ENCODE data around the gene NAT16.
"Not testable (repeated sequence)": the region's sequence is repeated elsewhere in the genome, so short reads cannot be mapped to it uniquely, and the experiment has no call there.

The NAT16 gene

DNA sequence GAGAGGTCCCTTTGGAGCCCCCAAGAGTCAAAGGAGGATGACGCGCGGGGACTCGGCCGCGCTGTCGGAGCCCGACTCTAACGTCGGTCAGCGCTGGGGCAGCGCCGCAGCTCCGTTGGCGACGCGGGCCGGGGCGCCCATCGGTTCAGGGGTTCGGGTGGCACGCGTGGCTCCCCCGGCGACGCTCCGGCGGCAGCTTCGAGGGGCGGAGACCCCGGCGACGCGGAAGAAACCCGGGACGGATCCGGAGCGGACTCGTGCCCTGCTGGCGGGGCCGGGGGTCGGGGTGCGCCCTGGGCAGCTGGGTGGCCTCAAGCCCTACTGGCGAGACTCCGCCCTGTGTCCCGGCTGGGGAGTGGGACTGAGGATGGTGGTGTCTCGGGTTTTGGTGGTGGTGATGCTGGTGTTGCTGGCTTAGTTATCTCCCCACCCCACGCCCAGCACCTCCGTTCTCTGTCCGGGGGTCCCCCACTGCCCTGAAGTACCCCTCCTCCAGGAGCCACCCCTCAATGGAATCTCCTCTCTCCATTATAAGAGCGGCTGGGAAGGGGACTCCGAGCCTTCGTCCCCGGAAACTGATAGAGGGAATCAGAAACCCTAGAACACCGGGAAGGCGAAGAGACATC, at the start of gene NAT16:
NAT16 (minus strand) TSS at position 164 of the 626 bp plus-strand sequence. CDS start 5,486 bp downstream, outside the sequence.
- DNase-seq = no peak

DNA sequence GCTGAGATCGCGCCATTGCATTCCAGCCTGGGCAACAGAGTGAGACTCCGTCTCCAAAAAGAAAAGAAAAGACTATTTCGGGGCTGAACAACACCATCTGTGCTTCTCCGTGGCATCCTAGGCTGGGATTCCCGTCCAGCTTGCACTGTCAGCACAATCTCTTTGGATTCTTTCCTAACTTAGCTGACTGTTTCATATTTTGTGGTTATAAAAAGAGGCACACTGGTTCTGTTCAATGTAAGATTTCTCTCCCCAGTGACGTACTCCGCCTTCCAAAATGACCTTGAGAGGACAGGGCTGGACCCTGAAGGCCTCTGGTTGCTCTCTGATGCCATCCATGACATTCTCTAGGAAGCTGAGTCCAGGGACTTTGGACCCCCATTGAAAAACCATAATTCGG, 46.6 kb upstream of the NAT16 start:
- no peak for DNase-seq

DNA sequence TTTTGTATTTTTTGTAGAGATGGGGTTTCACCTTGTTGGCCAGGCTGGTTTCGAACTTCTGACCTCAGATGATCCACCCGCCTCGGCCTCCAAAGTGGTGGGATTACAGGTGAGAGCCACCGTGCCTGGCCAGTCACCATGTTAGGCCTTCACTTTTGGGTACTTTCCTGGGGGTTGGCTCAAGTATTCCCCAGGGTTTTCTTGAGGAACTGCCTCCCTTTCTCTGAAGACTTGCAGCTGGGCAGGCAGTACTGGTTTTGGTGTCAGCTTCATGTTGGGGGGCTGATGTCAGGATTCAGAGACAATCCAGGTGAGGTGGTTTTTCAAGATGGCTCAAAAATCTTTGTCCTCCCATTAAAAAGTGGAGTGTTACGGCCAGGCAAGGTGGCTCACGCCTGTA, 45.6 kb upstream of the NAT16 start:
- no peak for DNase-seq

DNA sequence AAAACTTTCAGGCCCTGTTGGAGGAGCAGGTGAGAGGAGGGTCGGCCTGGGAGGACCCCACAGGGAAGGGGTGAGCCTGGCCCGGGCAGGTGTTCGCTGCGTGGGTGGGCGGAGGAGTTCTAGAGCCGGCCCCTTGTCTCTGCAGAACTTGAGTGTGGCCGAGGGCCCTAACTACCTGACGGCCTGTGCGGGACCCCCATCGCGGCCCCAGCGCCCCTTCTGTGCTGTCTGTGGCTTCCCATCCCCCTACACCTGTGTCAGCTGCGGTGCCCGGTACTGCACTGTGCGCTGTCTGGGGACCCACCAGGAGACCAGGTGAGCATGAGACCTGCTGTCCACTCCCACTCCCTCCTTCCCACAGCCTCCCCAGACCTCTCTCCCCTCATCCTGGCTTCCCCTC, 43.4 kb upstream of the NAT16 start:
- DNase-seq = no peak

DNA sequence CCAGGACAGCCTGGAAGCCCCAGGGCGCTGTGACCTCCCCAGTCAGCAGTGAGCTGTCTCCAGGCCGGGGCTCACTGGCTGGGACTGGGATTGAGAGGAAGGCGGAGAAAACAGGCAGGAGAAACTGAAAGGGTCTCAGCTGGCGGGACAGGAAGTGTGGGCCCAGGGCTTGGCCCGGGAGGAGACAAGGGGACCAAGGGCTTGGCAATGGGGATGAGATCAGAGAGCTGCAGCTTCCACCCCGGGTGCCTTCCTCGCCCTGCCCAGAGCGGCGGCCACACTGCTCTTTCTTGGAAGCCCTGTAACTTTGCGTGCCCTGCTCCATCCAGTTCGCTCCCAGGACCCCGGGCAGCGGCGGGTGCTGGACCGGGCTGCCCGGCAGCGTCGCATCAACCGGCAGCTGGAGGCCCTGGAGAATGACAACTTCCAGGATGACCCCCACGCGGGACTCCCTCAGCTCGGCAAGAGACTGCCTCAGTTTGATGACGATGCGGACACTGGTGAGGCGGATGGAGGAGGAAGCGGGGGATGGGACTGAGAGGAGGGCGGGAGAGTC, 42.3 kb upstream of the NAT16 start:
- no peak for DNase-seq

DNA sequence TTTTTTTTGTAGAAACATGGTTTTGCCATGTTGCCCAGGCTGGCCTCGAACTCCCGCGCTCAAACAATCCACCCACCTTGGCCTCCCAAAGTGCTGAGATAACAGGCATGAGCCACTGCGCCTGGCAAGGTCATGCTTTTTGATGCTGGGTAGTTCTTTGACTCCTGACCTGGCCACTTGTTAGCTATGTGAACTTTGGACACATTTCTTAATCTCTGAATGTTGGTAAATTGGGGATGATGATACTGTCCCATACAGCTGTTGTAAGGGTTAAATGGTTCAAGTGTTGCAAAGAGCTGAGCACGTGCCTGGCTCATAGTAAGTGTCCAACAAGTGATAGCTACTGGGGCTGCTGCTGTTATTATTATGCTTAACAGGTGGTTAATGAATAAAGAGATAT, 40.2 kb upstream of the NAT16 start:
- no peak for DNase-seq

DNA sequence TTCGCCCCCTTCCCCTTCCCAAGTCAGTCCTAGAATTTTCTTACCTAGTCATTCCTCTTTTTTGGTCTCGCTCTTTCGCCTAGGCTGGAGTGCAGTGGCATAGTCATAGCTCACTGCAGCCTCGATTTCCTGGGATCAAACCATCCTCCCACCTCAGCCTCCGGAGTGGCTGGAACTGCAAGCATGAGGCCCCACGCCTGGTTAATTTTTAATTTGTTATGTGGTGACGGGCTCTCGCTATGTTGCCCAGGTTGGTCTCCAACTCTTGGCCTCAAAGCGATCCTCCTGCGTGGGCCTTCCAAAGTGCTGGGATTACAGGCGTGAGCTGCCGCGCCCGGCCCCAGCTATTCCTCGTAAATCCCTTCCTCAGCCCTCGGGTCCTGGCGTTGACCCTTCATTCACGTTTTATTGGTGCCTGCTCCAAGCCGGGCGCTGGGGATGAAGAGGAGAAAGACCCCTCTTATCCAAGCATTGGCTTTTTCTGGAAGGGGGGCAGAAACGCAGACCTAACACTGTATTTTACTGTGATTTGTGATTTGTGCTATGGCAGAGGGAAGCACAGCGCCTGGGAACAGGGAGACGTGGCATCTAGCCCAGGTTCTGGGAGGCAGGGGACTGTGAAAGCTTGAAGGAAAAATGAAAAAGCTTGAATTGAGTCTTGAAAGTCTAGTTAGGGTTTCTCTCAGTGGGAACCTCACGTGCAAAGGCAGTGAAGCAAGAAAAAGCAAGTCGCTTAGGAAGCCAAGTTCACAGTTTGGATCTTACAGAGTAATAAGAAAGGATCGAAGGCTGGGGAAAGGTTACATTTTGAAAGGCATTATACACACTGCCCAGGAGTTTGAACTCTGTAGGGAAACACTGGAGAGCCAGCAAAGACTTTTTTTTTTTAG, 38.4 kb upstream of the NAT16 start:
- DNase-seq = peak; percentile 69

DNA sequence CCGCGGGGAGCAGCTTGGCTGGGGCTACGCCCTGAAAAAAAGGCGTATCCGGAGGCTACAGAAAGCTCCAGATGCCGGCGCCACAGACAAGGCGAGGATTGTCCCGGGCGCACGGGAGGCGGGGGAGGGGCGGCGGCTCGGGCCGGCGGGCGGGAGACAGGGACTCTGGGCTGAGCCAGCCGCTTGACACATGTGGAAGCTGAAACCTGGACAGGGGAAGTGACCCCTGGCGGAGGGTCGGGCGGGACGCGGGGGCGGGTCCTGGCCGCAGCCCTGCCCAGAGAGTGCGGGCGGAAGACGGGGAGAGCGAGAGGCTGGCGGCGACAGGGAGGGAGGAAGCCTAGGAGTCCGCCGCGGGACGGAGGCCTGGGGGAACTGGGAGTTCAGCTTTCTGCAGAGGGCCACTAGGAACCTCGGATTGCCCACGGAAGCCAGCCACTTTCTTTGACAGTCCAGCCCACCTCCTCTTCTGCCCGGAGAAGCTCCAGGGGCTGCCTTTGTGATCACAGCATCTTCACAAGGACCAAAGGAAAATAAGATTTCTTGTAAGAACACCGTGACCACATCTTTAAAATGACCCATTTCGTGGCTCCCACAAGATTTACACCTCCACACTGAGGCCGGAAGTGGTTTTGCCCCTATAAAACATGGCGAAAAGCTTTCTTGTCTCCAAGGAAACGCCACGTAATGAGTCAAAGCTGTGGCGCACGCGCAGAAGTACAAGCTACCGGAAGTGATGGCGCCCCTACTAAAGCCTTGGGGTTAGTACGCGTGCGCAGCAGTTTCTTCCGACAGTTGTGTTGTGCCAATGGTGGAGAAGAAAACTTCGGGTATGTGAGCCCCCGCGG, 37.5 kb upstream of the NAT16 start, which contains the start of the genes PLOD3 and ZNHIT1:
PLOD3 (minus strand) TSS at position 194 of the 848 bp plus-strand sequence. CDS start 307 bp downstream, outside the sequence.
ZNHIT1 (plus strand) TSS at position 778 of the 848 bp plus-strand sequence; CDS start at position 809, 31 bp downstream.
- DNase-seq = peak; percentile 95

DNA sequence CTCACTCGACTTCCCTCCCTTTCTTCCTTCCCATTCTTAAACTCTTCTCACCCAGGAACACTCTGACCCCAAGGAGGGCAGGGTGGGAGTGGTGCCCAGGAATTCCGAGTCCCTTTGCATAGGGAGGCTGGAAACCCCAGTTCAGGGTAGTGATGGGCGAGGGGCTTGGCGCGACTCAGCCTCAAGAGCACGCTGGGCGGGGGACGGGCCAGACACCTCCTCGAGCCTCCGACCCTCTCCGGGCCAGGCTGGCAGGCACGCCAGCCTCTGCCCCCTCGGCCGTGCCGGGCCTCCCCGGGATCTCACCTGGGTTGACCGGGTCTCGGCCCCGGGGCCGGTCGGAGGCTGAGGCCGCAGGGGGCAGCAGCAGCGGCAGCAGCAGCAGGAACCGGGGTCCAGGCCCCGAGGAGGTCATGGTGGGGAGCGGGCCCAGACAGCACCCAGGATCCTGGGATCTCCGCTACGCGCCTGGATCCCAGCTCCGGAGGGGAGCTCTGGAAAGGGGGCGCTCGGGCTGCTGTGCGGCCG, 36.8 kb upstream of the NAT16 start:
- DNase-seq = no peak

DNA sequence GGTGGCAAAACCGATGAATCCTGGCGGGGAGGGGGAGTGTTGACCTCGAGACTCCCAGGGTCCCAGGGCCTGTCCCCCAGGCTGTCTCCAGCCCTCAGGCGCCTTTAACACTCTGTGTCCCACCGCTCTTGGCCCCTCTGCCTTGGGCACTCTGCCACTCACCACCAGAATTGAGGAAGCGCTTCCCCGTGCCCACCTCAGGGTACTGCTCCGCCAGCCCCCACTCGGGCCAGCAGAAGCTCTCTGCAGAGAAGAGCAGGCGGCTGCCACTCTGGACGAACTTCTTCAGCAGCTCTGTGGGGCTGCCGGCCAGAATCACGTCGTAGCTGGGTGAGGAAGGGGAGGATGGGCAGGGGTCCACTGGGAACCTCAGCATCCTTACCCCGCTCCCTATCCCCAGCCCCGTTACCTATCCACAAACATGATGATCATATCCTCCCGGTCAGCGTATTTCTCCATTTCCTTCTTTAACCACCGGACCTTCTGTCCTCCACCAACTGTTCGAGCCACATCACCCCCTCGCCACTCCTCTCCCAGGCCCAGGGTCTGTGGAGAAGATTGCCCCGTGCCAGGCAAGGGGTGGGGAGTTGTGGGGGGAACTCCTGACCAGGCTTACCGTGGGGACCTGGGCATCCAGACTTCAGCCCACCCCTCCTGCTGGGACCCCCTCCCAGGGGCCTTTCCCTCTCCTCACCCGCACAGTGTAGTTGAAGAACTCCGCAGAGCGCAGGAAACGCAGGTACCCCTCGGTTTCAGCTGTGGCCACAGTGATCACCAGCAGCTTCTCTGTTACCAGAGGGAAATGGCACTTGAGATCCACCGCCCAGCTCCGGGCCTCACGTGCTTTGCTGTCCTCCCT, 36.1 kb upstream of the NAT16 start:
- no peak for DNase-seq

DNA sequence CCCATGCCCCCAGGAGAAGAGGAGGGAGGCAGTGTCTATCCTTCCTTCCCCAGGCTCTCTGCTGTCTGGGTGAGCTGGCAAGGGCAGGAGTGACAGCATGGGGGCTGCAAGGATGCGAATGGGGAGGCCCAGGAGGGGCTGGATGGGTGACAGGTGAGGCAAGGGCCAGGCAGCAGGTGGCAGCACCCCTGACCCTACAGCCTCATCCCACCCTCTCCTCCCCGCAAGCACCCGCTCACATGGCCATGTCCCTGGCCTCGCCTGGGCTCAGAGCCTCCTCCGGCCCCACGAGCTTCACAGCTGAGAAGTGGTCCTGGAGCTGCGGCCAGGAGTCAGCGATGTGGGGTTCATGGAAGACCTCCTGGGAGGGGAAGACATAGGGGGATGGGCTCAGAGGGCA, 31.9 kb upstream of the NAT16 start:
- DNase-seq = no peak

DNA sequence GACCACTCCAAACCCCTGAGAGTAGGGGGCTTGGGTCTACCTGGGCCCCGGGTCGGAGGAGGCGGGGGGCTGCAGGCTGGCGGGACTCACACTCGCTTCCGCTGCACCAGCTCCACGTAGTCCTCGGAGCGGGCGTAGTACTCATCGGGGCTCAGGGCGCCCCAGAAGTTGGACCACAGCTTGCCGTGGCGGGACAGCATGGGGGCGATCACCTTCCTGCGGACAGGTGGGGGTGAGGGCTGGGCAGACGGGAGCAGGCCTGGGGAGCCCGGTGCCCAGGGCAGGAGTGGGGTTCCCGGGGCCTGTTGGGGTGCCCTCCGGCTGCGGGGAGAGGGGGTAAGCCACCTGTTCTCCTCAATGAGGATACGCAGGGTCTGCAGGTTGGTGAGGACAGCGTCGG, 31.4 kb upstream of the NAT16 start:
- no peak for DNase-seq

DNA sequence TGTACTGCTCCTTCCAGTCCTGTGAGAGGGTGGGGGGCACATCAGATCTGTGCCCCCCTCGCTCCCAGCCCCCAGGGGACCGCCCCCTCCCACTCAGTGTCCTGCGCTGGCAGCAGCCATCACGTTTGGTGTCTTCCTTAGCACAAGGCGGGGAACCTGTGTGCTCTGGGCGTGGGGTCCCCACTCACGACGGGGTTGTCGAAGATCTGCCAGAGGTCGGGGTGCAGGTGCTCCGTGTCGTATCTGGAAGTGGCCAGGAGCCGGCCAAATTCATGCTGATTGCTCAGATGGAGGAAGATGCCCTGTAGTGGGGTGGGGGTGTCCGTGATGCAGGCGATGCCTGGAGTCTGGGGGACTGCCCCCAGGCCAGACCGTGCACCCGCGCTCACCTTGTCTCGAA, 30.1 kb upstream of the NAT16 start:
- DNase-seq = no peak

DNA sequence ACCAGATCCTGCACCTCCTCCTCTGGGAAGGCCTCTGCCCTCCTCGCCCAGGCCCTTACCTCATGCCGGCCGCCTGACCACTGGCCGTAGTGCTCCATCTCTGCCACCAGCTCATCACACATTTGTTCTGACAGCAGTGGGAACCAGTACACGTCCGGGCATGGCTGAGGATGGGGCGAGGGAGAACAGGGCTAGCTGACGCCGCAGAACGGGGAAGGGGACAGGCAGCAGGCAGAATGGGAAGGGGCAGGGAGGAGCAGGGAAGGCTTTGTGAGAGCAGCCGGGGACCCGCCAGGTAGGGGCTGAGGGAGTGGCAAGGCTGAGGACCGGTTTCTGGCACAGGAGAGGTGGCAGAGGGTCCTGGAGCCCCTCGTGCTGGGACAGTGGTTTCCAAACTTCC, 28.7 kb upstream of the NAT16 start:
- DNase-seq = no peak

DNA sequence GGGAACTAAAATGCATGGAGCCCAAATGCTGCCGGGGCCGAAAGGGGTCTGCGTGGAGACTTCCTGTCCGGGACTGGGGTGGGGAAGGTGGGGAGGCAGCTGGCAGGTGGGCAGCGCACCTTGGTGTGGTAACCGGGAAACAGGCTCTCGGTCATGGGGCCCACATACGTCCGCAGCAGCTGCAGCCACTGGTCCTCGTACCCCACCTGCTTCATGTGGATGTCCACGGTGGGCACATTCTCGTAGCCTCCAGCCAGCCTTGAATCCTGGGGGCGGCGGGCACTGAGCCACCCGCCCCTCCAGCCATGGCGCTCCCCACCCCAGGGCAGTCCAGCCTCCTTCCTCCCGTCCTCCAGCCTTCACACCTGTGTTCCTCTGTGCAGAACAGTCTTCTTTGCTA, 27.4 kb upstream of the NAT16 start:
- no peak for DNase-seq

DNA sequence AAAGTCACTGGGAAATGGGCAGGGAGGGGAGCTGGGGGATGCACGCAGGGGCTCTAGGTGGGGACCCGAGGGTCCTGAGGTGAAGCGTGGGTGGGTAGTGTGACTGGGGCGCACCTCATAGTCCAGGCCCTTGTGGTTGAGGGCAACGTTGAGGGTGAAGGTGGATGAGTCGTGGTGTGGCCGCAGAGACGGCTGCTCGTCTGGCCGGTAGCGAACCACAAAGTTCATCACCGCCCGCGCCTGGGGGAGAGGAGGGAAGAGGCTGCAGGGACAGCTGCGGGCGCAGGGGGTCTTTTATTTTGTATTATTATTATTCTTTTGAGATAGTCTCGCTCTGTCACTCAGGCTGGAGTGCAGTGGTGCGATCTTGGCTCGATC, 26.6 kb upstream of the NAT16 start:
- no peak for DNase-seq

DNA sequence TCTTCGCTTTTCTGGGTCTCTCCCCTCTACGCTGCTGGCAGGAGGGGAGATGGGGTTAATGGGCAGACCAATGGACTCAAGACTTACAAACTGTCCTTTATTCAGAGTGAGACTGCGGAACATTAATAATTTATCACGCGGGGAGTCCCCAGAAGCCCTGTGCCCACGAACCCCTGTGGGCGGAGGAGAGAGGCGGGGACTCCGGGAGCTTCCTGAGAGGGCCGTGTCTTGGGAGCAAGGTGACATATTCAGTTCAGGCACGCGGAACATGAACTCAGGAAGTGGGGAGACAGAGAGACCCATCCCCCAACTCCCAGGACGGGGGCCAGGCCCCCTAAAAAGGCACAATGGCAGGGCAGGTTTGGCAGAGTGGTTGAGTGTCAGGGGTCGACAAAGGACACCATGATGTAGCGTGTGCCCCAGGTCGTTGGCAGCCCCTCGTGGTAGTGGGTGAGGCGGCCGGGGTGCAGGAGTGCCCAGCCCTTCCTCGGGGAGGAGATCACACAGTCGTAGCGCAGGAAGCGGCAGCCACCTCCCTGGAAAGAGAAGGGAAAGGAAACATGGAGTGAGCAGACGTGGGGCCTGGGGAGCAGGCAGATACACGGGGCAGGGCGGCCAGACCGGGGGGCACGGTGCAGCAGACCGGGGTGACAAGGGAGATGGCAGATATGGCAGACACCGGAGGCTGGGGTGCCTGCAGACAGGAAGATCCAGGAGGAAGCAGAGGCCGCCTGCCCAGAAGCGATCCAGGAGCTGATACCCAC, 26.0 kb upstream of the NAT16 start:
- no peak for DNase-seq

DNA sequence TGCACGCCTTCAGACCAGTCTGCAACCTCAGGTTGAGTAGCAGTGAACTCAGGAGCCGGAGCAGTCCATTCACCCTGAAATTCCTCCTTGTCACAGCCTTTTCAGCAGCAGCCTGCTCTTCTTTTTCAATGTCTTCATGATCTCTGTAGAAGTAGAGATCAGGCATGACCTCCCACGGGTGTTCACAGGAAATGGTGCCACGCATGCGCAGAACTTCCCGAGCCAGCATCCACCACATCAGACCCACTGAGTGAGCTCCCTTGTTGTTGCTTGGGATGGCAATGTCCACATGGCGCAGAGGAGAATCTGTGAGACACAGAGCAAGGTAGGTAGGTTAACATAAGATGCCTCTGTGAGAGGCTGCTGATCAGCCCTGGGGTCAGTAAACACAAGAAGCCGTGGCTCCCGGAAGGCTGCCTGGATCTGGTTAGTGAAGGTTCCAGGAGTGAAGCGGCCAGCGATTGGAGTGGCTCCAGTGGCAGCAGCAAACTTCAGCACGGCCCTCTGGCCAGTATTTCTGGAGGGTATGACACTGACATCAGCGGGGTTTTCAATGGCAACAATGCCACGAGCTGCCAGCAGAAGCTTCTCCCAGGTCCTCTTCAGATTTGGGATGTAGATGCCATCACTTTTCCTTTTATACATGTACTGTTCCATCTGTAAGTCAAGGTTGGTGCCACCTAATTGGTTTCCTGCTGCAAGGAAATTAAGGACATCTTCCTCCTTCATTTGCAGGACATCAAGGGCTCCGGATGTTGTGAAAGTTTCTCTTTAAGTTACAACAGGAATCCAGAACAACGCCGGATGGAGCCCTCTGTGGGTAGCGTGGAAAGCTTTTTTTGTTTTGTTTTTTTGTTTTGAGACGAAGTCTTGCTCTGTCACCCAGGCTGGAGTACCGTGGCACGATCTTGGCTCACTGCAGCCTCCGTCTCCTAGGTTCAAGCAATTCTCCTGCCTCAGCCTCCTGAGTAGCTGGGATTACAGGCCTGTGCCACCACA, 23.9 kb upstream of the NAT16 start:
- DNase-seq = not testable (repeated sequence)

DNA sequence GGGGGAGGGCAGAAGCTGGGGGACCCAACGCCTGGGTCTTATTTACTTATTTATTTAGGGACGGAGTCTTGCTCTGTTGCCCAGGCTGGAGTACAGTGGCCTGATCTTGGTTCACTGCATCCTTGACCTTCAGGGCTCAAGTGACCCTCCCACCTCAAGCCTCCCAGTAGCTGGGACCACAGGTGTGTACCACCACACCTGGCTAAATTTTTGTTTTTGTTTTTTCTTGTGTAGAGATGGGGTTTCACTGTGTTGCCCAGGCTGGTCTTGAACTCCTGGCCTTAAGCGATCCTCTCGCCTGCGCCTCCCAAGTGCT, 22.5 kb upstream of the NAT16 start:
- no peak for DNase-seq
